A549 (cell line): ENCODE measurements around the gene RAD51B. TPM values are rescaled to one million over a fixed set of nuclear protein-coding genes. Genes with fewer than 3 reads are reported as not detected.

Experiments
- ATAC-seq, 2 experiments: fragments of 200-7000 bp in 1 of 2; fragments of >200 bp in 1 of 2; cut with Nextera tagmentation in 1 of 2; cut with Tn5 transposase in 1 of 2; 3 replicates each; pipeline versions ENCODE4 v1.8.0 to v1.9.1; 2018 to 2020; ENCODE audit warnings: mild to moderate bottlenecking in 1 of 2, moderate library complexity in 1 of 2
- CTCF ChIA-PET: fragments of 300-600 bp; sonication (Branson Sonifier 250); formaldehyde crosslinking; extraction: SDS; loops from one replicate; lab custom pipeline; 2021; ENCODE audit warnings: antibody characterized with exemption, inconsistent platforms; lab: Yijun Ruan, JAX
- POLR2A ChIA-PET: fragments of 350-600 bp; formaldehyde crosslinking; extraction: SDS; loops from one replicate; lab custom pipeline; 2021; ENCODE audit warnings: antibody characterized with exemption, inconsistent platforms; lab: Yijun Ruan, JAX
- DNase-seq, 2 experiments: peaks; one replicate each; pipeline versions ENCODE4 v3.0.0 to v3.0.0-alpha.2; 2011 to 2016; ENCODE audit warnings: low read depth in 1 of 2, low spot score in 1 of 2
- FAIRE-seq: peaks from 2 replicates; lab custom pipeline; 2011; peaks lifted over from hg19 to GRCh38; lab: Jason Lieb, UNC
- H3K27ac ChIP-seq, 2 experiments: fragments of >200 bp; sonication (Bioruptor Twin); formaldehyde crosslinking; 3 replicates each; pipeline ENCODE4 v1.5.1; 2016 to 2017
- H3K4me1 ChIP-seq: fragments of >200 bp; sonication (Bioruptor Twin); formaldehyde crosslinking; 3 replicates; pipeline ENCODE4 v1.6.1; 2016
- H3K4me2 ChIP-seq: fragments of >200 bp; sonication (Bioruptor Twin); formaldehyde crosslinking; 3 replicates; pipeline ENCODE4 v1.6.1; 2016
- H3K4me3 ChIP-seq: fragments of >200 bp; sonication (Bioruptor Twin); formaldehyde crosslinking; 3 replicates; pipeline ENCODE4 v1.5.1; 2016
- H3K9me3 ChIP-seq: fragments of >200 bp; sonication (Bioruptor Twin); formaldehyde crosslinking; 3 replicates; pipeline ENCODE4 v1.6.1; 2016
- CEBPB ChIP-seq, 2 experiments: fragments of >200 bp in 1 of 2; sonication (Bioruptor Twin) in 1 of 2; formaldehyde crosslinking in 1 of 2; IDR thresholded peaks; 2 replicates each; pipeline ENCODE4 v1.6.1; 2012 to 2016
- EHF ChIP-seq: fragments of 250-450 bp; sonication (Bioruptor Pico); IDR thresholded peaks from 2 replicates; pipeline ENCODE4 v1.5.0; 2020; ENCODE audit warnings: mild to moderate bottlenecking
- EHMT2 ChIP-seq: fragments of 200-600 bp; sonication (generic); IDR thresholded peaks from 2 replicates; pipeline ENCODE4 v1.6.1; 2016; ENCODE audit warnings: antibody characterized with exemption, low read depth, mild to moderate bottlenecking, moderate library complexity
- ESRRA ChIP-seq: fragments of 150-350 bp; IDR thresholded peaks from 2 replicates; pipeline ENCODE4 v1.6.1; 2014; ENCODE audit warnings: mild to moderate bottlenecking, low read length, borderline replicate concordance
- FOSB ChIP-seq: fragments of 250-450 bp; sonication (Bioruptor Pico); IDR thresholded peaks from 2 replicates; pipeline ENCODE4 v1.5.0; 2020; ENCODE audit warnings: mild to moderate bottlenecking, moderate library complexity
- FOXS1 ChIP-seq: fragments of 250-450 bp; sonication (Bioruptor Pico); IDR thresholded peaks from 2 replicates; pipeline ENCODE4 v1.5.0; 2020; ENCODE audit warnings: mild to moderate bottlenecking, moderate library complexity
- HDAC2 ChIP-seq: fragments of 200-600 bp; sonication (generic); IDR thresholded peaks from 2 replicates; pipeline ENCODE4 v1.6.1; 2016
- HEYL ChIP-seq: fragments of 250-450 bp; sonication (Bioruptor Pico); IDR thresholded peaks from 2 replicates; pipeline ENCODE4 v1.8.0; 2021; ENCODE audit warnings: mild to moderate bottlenecking, moderate library complexity
- HOXB13 ChIP-seq: fragments of 250-450 bp; sonication (Bioruptor Pico); IDR thresholded peaks from 2 replicates; pipeline ENCODE4 v1.5.0; 2020; ENCODE audit warnings: low read depth, mild to moderate bottlenecking, moderate library complexity
- HOXB5 ChIP-seq: fragments of 250-450 bp; sonication (Bioruptor Pico); IDR thresholded peaks from 2 replicates; pipeline ENCODE4 v1.5.0; 2020; ENCODE audit warnings: mild to moderate bottlenecking, moderate library complexity
- KDM1A ChIP-seq: fragments of 200-600 bp; sonication (generic); IDR thresholded peaks from 2 replicates; pipeline ENCODE4 v1.6.1; 2016; ENCODE audit warnings: low read depth, mild to moderate bottlenecking
- POLR2A ChIP-seq: IDR thresholded peaks from 2 replicates; pipeline ENCODE4 v1.6.1; 2012; ENCODE audit warnings: mild to moderate bottlenecking, low read length
- POLR2AphosphoS2 ChIP-seq: conservative IDR thresholded peaks from 2 replicates; pipeline ENCODE4 v1.6.1; 2012; ENCODE audit warnings: low read length, improper control_type of control experiment, inconsistent platforms
- SMC3 ChIP-seq: fragments of >200 bp; sonication (Bioruptor Twin); formaldehyde crosslinking; IDR thresholded peaks from 3 replicates; pipeline ENCODE4 v1.6.1; 2018; ENCODE audit warnings: inconsistent platforms
- SREBF2 ChIP-seq: fragments of 450-650 bp; IDR thresholded peaks from 2 replicates; pipeline ENCODE4 v1.6.1; 2014; ENCODE audit warnings: mild to moderate bottlenecking, moderate library complexity
- ZSCAN20 ChIP-seq: fragments of 250-450 bp; sonication (Bioruptor Pico); IDR thresholded peaks from 2 replicates; pipeline ENCODE4 v1.8.0; 2022; ENCODE audit warnings: mild to moderate bottlenecking, moderate library complexity
- WGBS: methylation state at CpG from one replicate; pipeline ENCODE4 v1.1.6; 2017; ENCODE audit errors: missing lambda C conversion rate; 5-methylcytosine and 5-hydroxymethylcytosine counted together
- polyA plus RNA-seq, 4 experiments: library from polyadenylated mRNA; depleted of rRNA in 3 of 4; stranded (reverse); fragments of >200 nt; fragmentation: RNase III in 1 of 4; extraction: RNeasy Plus Mini Kit Qiagen cat#74134 plus additional on column Dnase treatment in 1 of 4; gene quantifications; 2 replicates in 3 of 4; 3 replicates in 1 of 4; pipeline ENCODE4 v1.2.3, GENCODE V29; 2011 to 2017
- TF ChIP-seq, protein P1 (sequence below): IDR thresholded peaks from 2 replicates; pipeline ENCODE4 v1.6.1; 2012; ENCODE audit warnings: low read depth, borderline replicate concordance
- TF ChIP-seq, protein P2 (sequence below): fragments of 450-650 bp; IDR thresholded peaks from 2 replicates; pipeline ENCODE4 v1.6.1; 2014; ENCODE audit warnings: antibody characterized with exemption
- TF ChIP-seq, protein P3 (sequence below): fragments of 150-350 bp; IDR thresholded peaks from 2 replicates; pipeline ENCODE4 v1.6.1; 2014; ENCODE audit warnings: low read depth, mild to moderate bottlenecking, low read length
- TF ChIP-seq, protein P4 (sequence below): fragments of >200 bp; sonication (Bioruptor Twin); formaldehyde crosslinking; IDR thresholded peaks from 3 replicates; pipeline ENCODE4 v1.6.1; 2016

Gene RAD51B
- polyA plus RNA-seq, 2 of the 4 experiments (the other 2 are of a cell fraction), result 7.2 to 10.8 TPM

DNA sequence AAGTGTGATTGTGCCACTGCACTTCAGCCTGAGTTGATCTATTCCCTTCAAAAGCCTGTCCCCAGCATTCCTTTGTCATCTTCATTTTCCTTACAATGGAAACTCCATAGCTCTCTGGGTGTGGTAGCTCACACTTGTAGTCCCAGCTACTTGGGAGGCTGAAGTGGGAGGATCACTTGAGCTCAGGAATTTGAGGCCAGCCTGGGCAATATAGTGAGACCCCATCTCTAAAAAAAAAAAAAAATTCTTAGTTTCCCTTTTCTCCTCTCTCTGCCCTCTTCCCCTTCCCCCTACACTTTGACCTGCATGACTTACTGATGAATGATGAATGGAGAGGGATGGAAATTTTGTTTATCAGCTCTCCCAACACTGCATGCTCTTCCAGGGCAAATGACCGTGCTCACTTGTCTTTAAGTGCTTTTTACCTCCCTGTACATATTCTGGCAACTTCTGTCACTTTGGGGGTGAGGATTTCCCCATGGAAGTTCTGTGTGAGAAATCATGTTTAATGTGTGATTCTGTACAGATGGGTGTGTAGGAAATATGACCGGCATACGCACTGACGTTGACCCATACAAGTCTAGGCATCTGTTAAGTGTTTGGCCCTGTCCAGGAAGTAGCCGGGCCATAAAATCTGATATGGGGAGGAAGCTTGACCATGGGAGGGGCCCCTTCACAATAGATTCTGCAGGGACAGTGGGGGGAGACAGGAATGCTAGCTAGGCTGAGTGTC is 907.9 kb downstream of the RAD51B start:
- 0 out of 3 replicates have a peak, but pooled peaks cover 5% of the 10 kb centered on the region for H3K4me1 ChIP-seq
- TF ChIP-seq HDAC2, result no peak
- CTCF ChIA-PET, result interaction anchor here (0.5 to 5.5 kb wide), 2 partner anchors 9 to 825 kb away, joined by 4 to 26 read pairs; no protein-coding TSS in a partner anchor
- DNase-seq, result no peak
- no peak for FAIRE-seq
- H3K9me3 ChIP-seq, result no peaks in the 10 kb centered on the region
- POLR2A ChIA-PET, result no interaction called here
- no peak overlapping the region for H3K4me3 ChIP-seq
- 98% methylated on average over 5 of the region's 5 CpGs for WGBS
- ATAC-seq, result no peak
- 0 out of 6 replicates have a peak overlapping the region, but pooled peaks of 1 of the 2 experiments have one; percentile 2 for H3K27ac ChIP-seq
- no peak overlapping the region for H3K4me2 ChIP-seq

DNA sequence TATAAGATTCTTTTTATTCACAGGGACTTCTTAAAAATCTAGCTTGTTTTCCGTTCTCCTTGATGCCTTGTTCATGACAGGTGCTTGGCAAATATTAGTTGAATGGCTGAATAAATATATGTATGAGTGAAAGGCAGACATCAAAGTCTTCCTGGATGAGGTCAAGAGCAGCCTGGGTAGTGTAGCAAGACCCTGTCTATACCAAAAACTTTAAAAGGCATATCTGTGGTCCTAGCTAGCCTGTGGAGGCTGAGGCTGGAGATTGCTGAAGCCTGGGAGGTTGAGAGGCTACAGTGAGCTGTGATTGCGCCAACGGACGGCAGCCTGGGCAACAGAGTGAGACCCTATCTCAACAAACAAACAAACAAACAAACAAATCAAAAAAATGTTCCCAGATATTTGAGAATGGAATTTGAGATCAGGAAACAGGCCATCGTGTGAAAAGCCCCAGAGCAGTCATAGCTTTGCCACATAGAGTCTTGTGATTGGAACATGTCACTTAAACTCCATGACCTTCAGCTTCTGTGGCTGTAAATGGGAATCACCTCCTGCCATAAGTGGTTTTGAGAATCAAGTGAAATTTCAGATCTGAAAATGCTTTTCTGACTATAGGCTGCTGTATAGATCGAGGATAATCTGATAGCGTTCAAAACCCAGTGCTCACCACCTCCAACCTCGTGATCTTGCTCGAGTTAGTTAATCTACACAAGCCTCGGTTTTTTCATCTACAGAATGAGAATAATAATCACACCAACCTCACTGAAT is 908.9 kb downstream of the RAD51B start:
- ChIA-PET CTCF (interaction anchor here (0.6 to 5.5 kb wide), 3 partner anchors 10 to 795 kb away, joined by 3 to 26 read pairs (median 3); no protein-coding TSS in a partner anchor), POLR2A (no interaction called here)
- peak overlapping the region in 1 of 2 experiments; percentile 10; a peak in 1 of 6 replicates for H3K27ac ChIP-seq
- H3K4me3 ChIP-seq, result no peak overlapping the region
- no peak overlapping the region for H3K4me2 ChIP-seq
- DNase-seq (no peak), FAIRE-seq (no peak), ATAC-seq (no peak; a peak in 1 of 6 replicates)
- no peak for TF ChIP-seq ZSCAN20 (CRISPR knock-in tag)
- no peak for TF ChIP-seq FOSB (CRISPR knock-in tag)
- TF ChIP-seq HOXB13 (CRISPR knock-in tag), result no peak
- TF ChIP-seq, protein P1, sequence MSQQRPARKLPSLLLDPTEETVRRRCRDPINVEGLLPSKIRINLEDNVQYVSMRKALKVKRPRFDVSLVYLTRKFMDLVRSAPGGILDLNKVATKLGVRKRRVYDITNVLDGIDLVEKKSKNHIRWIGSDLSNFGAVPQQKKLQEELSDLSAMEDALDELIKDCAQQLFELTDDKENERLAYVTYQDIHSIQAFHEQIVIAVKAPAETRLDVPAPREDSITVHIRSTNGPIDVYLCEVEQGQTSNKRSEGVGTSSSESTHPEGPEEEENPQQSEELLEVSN, result no peak
- TF ChIP-seq SREBF2, result no peak
- TF ChIP-seq EHF, result no peak
- H3K9me3 ChIP-seq, result no peaks in the 10 kb centered on the region
- WGBS, result 83% methylated on average over 10 of the region's 10 CpGs
- H3K4me1 ChIP-seq, result 0 out of 3 replicates have a peak, but pooled peaks cover 5% of the 10 kb centered on the region

DNA sequence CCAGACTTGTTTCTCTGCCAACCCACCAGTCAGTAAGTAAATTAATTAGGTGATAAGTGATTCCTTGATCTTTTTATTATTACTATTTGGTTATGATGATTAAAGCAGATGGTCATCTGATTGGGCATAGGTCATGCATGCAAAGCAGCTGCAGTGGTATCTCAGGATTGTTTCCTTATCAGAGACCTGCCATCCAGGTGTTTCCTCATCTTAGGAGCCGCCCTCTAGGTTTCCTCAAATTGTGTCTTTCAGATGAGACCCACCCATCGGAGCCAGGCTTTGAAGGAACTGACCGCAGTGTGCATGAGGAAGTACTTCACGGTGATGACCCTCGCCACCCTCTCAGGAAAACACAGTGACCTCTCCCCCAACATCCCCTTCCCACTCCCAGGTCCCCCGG is 910.0 kb downstream of the RAD51B start:
- no peak overlapping the region for H3K27ac ChIP-seq
- ChIA-PET POLR2A (no interaction called here), CTCF (interaction anchor here (1.2 to 5.5 kb wide), 2 partner anchors 11 to 796 kb away, joined by 3 to 26 read pairs; no protein-coding TSS in a partner anchor)
- no peaks in the 10 kb centered on the region for H3K9me3 ChIP-seq
- no peak overlapping the region for H3K4me2 ChIP-seq
- FAIRE-seq (no peak), DNase-seq (no peak), ATAC-seq (no peak)
- WGBS, result 91% methylated on average over 6 of the region's 6 CpGs
- no peak overlapping the region for H3K4me3 ChIP-seq
- TF ChIP-seq, protein P2, sequence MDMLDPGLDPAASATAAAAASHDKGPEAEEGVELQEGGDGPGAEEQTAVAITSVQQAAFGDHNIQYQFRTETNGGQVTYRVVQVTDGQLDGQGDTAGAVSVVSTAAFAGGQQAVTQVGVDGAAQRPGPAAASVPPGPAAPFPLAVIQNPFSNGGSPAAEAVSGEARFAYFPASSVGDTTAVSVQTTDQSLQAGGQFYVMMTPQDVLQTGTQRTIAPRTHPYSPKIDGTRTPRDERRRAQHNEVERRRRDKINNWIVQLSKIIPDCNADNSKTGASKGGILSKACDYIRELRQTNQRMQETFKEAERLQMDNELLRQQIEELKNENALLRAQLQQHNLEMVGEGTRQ, result no peak
- TF ChIP-seq POLR2A (no peak), SMC3 (no peak), FOXS1 (no peak), EHF (no peak)
- 0 out of 3 replicates have a peak, but pooled peaks cover 5% of the 10 kb centered on the region for H3K4me1 ChIP-seq

DNA sequence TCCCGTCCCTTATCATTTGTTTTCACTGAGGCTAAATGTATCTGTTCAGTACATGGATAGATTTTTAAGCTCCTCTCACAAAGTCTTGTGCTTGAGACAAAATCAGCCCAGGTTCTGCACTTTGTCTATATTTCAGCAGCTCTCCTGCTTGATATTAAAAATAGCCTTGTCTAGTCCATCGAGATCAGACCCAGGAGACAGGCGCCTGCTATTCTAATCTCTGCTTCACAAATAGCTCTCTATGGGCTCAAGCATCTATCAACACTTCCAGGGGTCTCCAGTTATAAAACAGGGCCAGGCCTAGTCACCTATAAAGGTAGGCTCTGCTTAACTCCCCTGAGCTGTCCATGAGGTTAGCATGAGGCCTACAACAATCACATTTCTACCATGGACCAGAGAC is 910.8 kb downstream of the RAD51B start:
- Histone ChIP-seq H3K27ac (peak overlapping the region in 1 of 2 experiments; percentile 46; a peak in 1 of 6 replicates), H3K4me2 (no peak overlapping the region), H3K4me1 (0 out of 3 replicates have a peak, but pooled peaks cover 5% of the 10 kb centered on the region), H3K9me3 (no peaks in the 10 kb centered on the region), H3K4me3 (no peak overlapping the region)
- FAIRE-seq (no peak), ATAC-seq (no peak), DNase-seq (no peak)
- ChIA-PET POLR2A (no interaction called here), CTCF (interaction anchor here (5.5 kb wide), 1 partner anchor 12 kb away, joined by 26 read pairs; no protein-coding TSS in a partner anchor)
- 87% methylated on average over 3 of the region's 3 CpGs for WGBS
- TF ChIP-seq POLR2AphosphoS2 (no peak), EHMT2 (no peak), HDAC2 (no peak), ESRRA (no peak), KDM1A (no peak), CEBPB (IDR thresholded peaks at IDR 0.05) (no peak), HOXB5 (CRISPR knock-in tag) (no peak), HEYL (CRISPR knock-in tag) (no peak)
- TF ChIP-seq, protein P3, sequence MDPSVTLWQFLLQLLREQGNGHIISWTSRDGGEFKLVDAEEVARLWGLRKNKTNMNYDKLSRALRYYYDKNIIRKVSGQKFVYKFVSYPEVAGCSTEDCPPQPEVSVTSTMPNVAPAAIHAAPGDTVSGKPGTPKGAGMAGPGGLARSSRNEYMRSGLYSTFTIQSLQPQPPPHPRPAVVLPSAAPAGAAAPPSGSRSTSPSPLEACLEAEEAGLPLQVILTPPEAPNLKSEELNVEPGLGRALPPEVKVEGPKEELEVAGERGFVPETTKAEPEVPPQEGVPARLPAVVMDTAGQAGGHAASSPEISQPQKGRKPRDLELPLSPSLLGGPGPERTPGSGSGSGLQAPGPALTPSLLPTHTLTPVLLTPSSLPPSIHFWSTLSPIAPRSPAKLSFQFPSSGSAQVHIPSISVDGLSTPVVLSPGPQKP, result no peak
- TF ChIP-seq, protein P4, sequence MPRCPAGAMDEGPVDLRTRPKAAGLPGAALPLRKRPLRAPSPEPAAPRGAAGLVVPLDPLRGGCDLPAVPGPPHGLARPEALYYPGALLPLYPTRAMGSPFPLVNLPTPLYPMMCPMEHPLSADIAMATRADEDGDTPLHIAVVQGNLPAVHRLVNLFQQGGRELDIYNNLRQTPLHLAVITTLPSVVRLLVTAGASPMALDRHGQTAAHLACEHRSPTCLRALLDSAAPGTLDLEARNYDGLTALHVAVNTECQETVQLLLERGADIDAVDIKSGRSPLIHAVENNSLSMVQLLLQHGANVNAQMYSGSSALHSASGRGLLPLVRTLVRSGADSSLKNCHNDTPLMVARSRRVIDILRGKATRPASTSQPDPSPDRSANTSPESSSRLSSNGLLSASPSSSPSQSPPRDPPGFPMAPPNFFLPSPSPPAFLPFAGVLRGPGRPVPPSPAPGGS, result no peak
